ENCODE data around the gene KLHL29.

- TF ChIP-seq CTCF (IDR thresholded peaks at IDR 0.05; ENCODE audit: poor library complexity) (no peak), EZH2 (IDR thresholded peaks at IDR 0.05; ENCODE audit: borderline replicate concordance) (no peak), EZH2phosphoT487 (IDR thresholded peaks at IDR 0.05; ENCODE audit: low read depth, severe bottlenecking, unreplicated experiment) (no peak)
Measured at GRCh38 chr2:23563673-23564614, 179.0 kb downstream of the KLHL29 start.

All from hepatocyte (in vitro differentiated cells).